SK-N-SH treated with all-trans-retinoic acid at 6 μM for 48 hours (cell line): ENCODE data around the gene FBP2.

Experiments
- ARNTL ChIP-seq: fragments of 450-650 bp; formaldehyde crosslinking; IDR thresholded peaks from 2 replicates; pipeline ENCODE4 v1.5.0; 2020; ENCODE audit warnings: low read depth, mild to moderate bottlenecking, moderate library complexity, borderline replicate concordance
- CSRNP3 ChIP-seq: fragments of 250-450 bp; sonication (Bioruptor Pico); IDR thresholded peaks from 2 replicates; pipeline ENCODE4 v1.5.1; 2021; ENCODE audit warnings: mild to moderate bottlenecking, moderate library complexity
- ISL1 ChIP-seq: fragments of 250-450 bp; sonication (Bioruptor Pico); IDR thresholded peaks from 2 replicates; pipeline ENCODE4 v2.1.2; 2022; ENCODE audit warnings: mild to moderate bottlenecking, moderate library complexity
- PATZ1 ChIP-seq: fragments of 250-450 bp; sonication (Bioruptor Pico); IDR thresholded peaks from 2 replicates; pipeline ENCODE4 v1.8.0; 2020; ENCODE audit warnings: mild to moderate bottlenecking, moderate library complexity, borderline replicate concordance
- PPARA ChIP-seq: fragments of 250-450 bp; sonication (Bioruptor Pico); IDR thresholded peaks from 2 replicates; pipeline ENCODE4 v1.5.0; 2020; ENCODE audit warnings: mild to moderate bottlenecking, borderline replicate concordance
- RARB ChIP-seq: fragments of 250-450 bp; sonication (Bioruptor Pico); IDR thresholded peaks from 2 replicates; pipeline ENCODE4 v1.8.0; 2021; ENCODE audit warnings: mild to moderate bottlenecking, moderate library complexity
- TCF4 ChIP-seq: fragments of 250-450 bp; sonication (Bioruptor Pico); IDR thresholded peaks from 2 replicates; pipeline ENCODE4 v1.8.0; 2021; ENCODE audit warnings: mild to moderate bottlenecking, moderate library complexity, borderline replicate concordance
- TOX ChIP-seq: fragments of 250-450 bp; sonication (Bioruptor Pico); IDR thresholded peaks from 2 replicates; pipeline ENCODE4 v1.8.0; 2021; ENCODE audit warnings: mild to moderate bottlenecking, moderate library complexity, borderline replicate concordance
- TSHZ2 ChIP-seq: fragments of 250-450 bp; sonication (Bioruptor Pico); IDR thresholded peaks from 2 replicates; pipeline ENCODE4 v1.5.0; 2020; ENCODE audit warnings: mild to moderate bottlenecking, moderate library complexity
- ZFP3 ChIP-seq: fragments of 250-450 bp; sonication (Bioruptor Pico); IDR thresholded peaks from 2 replicates; pipeline ENCODE4 v1.5.0; 2020; ENCODE audit warnings: mild to moderate bottlenecking, moderate library complexity
- ZFP30 ChIP-seq: fragments of 450-650 bp; formaldehyde crosslinking; IDR thresholded peaks from 2 replicates; pipeline ENCODE4 v1.5.0; 2022; ENCODE audit warnings: mild to moderate bottlenecking, moderate library complexity
- ZNF565 ChIP-seq: fragments of 450-650 bp; formaldehyde crosslinking; conservative IDR thresholded peaks from 2 replicates; pipeline ENCODE4 v1.5.0; 2020; ENCODE audit warnings: low read depth, mild to moderate bottlenecking, moderate library complexity
- ZNF8 ChIP-seq: fragments of 450-650 bp; formaldehyde crosslinking; IDR thresholded peaks from 2 replicates; pipeline ENCODE4 v1.5.0; 2020; ENCODE audit warnings: mild to moderate bottlenecking, moderate library complexity
- TF ChIP-seq, protein P1 (sequence below): fragments of 250-450 bp; sonication (Bioruptor Pico); IDR thresholded peaks from 2 replicates; pipeline ENCODE4 v1.5.1; 2020; ENCODE audit warnings: low read depth, mild to moderate bottlenecking, moderate library complexity

- no peak for TF ChIP-seq RARB
- no peak for TF ChIP-seq ZFP30 (CRISPR knock-in tag)
- no peak for TF ChIP-seq TOX (CRISPR knock-in tag)
- no peak for TF ChIP-seq ZNF565
- TF ChIP-seq PATZ1 (CRISPR knock-in tag): no peak
- no peak for TF ChIP-seq ARNTL (CRISPR knock-in tag)
- TF ChIP-seq PPARA (CRISPR knock-in tag): no peak
- no peak for TF ChIP-seq ZFP3
- no peak for TF ChIP-seq ZNF8 (CRISPR knock-in tag)
- no peak for TF ChIP-seq TSHZ2 (CRISPR knock-in tag)
- TF ChIP-seq, protein P1, sequence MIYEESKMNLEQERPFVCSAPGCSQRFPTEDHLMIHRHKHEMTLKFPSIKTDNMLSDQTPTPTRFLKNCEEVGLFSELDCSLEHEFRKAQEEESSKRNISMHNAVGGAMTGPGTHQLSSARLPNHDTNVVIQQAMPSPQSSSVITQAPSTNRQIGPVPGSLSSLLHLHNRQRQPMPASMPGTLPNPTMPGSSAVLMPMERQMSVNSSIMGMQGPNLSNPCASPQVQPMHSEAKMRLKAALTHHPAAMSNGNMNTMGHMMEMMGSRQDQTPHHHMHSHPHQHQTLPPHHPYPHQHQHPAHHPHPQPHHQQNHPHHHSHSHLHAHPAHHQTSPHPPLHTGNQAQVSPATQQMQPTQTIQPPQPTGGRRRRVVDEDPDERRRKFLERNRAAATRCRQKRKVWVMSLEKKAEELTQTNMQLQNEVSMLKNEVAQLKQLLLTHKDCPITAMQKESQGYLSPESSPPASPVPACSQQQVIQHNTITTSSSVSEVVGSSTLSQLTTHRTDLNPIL (CRISPR knock-in tag): no peak
- no peak for TF ChIP-seq ISL1 (CRISPR knock-in tag)
- no peak for TF ChIP-seq TCF4 (CRISPR knock-in tag)
- TF ChIP-seq CSRNP3 (CRISPR knock-in tag): no peak
Measured at GRCh38 chr9:94525396-94526035, 68.1 kb downstream of the FBP2 start.
